ENCODE measurements around the gene LYSMD3. TPM values are rescaled to one million over a fixed set of nuclear protein-coding genes. Genes with fewer than 3 reads are reported as not detected.
A peak's percentile ranks its signal among the peaks of the same experiment; 100 is the strongest.
"Not testable (repeated sequence)": the region's sequence is repeated elsewhere in the genome, so short reads cannot be mapped to it uniquely, and the experiment has no call there.

Gene LYSMD3
- 10 to 100 TPM; 28.6 to 35.6 (median 29.4) TPM for polyA plus RNA-seq (ENCODE audit: insufficient read length in 4 of 4)

GRCh38 chr5:90529194-90529938 lies at the start of gene LYSMD3:
TSS of gene LYSMD3 (minus strand) at chr5:90529584. CDS start at chr5:90525289, 4,295 bp downstream.
- DNase-seq (ENCODE audit: low read depth in 4 of 4, low spot score in 3 of 4): peak; percentile 87 to 92 (median 89)

DNA sequence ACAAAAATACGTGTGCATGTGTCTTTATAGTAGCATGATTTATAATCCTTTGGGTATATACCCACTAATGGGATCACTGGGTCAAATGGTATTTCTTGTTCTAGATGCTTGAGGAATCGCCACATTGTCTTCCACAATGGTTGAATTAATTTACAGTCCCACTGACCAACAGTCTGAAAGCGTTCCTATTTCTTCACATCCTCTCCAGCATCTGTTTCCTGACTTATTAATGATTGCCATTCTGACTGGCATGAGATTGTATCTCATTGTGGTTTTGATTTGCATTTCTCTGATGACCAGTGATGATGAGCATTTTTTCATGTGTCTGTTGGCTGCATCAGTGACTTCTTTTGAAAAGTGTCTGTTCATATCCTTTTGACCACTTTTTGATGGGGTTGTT lies 47.2 kb upstream of the LYSMD3 start:
- not testable (repeated sequence) for DNase-seq (ENCODE audit: low read depth in 4 of 4, low spot score in 3 of 4)

GRCh38 chr5:90575712-90576111 lies 46.3 kb upstream of the LYSMD3 start:
- no peak for DNase-seq (ENCODE audit: low read depth in 4 of 4, low spot score in 3 of 4)

DNA sequence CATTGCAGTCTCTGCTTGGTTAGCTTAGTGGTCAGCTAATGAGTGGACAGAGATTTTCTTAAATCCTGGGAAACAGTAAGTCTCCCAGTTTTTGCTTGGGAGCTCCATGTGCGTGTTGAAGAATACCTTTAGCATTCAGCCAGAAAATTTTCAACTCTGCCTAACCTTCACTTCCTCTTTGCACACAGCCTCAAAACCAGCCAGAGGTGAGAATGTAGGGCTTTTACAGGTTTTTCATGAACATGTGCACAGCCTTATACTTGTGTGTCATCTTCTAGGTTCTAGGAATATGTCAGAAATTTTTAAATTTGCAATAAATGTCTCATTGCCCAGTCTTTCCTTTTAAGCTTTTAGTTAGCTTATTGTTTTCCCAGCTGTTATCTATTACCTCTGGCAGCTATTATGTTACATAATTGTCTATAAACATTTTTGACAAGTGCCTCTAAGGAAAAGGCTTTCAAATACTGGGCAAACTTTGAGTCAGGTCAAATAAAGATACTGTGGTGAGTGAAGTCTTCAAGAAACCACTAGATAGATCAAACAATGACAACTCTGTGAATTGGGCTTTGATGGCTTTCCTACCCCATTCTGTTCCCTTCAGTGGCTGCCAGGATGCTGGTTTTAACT lies 41.9 kb upstream of the LYSMD3 start:
- DNase-seq (ENCODE audit: low read depth in 4 of 4, low spot score in 3 of 4): no peak

GRCh38 chr5:90570034-90570433 lies 40.6 kb upstream of the LYSMD3 start:
- DNase-seq (ENCODE audit: low read depth in 4 of 4, low spot score in 3 of 4): no peak

- DNase-seq (ENCODE audit: low read depth in 4 of 4, low spot score in 3 of 4): no peak
These were observed 39.7 kb upstream of the LYSMD3 start for GRCh38 chr5:90569084-90569483.

- no peak for DNase-seq (ENCODE audit: low read depth in 4 of 4, low spot score in 3 of 4)
These were observed 36.1 kb upstream of the LYSMD3 start for GRCh38 chr5:90565491-90565890.

- no peak for DNase-seq (ENCODE audit: low read depth in 4 of 4, low spot score in 3 of 4)
These were observed 33.7 kb upstream of the LYSMD3 start for GRCh38 chr5:90563108-90563507.

- DNase-seq (ENCODE audit: low read depth in 4 of 4, low spot score in 3 of 4): no peak
These were observed 33.0 kb upstream of the LYSMD3 start for GRCh38 chr5:90562341-90562740.

- DNase-seq (ENCODE audit: low read depth in 4 of 4, low spot score in 3 of 4): no peak
These were observed 32.4 kb upstream of the LYSMD3 start for GRCh38 chr5:90561766-90562165.

DNA sequence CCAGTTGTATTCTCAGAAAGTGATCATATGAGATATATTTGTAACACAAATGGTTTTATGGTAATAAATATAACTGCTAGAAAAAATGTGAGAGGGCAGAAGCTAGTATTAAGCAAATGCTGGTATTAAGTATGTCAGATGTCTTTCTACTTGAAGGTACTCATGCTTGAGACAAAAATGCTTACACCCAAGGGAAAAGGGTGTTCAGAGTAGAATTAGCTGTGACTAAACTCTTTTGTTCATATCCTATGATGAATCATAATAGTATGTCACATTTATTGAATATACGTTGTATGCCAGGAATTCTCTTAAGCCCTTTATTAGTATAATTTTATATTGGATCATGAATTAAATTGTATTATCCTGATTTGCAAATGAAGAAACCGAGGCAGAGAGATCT lies 31.4 kb upstream of the LYSMD3 start:
- no peak for DNase-seq (ENCODE audit: low read depth in 4 of 4, low spot score in 3 of 4)

- peak; percentile 70 to 83 (median 80) for DNase-seq (ENCODE audit: low read depth in 4 of 4, low spot score in 3 of 4)
These were observed 29.2 kb upstream of the LYSMD3 start, which contains the start of gene ADGRV1 for GRCh38 chr5:90558344-90559192. TSS of gene ADGRV1 (plus strand) at chr5:90558797. CDS start at chr5:90558896, 99 bp downstream.

DNA sequence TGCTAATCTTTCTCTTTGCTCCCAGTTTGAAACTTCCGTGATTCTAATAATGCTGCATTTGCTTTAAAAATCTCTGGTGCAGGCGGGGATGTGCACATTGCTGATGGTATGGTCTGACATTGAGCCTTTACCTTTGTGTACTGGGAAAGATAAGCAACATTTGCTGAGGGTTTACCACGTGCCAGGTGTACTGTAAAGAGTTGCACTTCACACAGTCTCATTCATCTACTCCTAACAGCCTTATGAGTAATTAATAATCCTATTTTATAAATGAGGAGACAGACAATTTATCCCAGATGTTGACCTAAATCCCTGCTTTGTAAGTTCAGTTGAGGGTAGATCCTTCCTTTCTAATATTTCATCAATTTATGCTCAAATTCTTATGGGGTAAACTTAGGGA lies 28.5 kb upstream of the LYSMD3 start:
- no peak for DNase-seq (ENCODE audit: low read depth in 4 of 4, low spot score in 3 of 4)

GRCh38 chr5:90557391-90557790 lies 28.0 kb upstream of the LYSMD3 start:
- no peak for DNase-seq (ENCODE audit: low read depth in 4 of 4, low spot score in 3 of 4)

- DNase-seq (ENCODE audit: low read depth in 4 of 4, low spot score in 3 of 4): no peak
These were observed 26.3 kb upstream of the LYSMD3 start for GRCh38 chr5:90555666-90556065.

DNA sequence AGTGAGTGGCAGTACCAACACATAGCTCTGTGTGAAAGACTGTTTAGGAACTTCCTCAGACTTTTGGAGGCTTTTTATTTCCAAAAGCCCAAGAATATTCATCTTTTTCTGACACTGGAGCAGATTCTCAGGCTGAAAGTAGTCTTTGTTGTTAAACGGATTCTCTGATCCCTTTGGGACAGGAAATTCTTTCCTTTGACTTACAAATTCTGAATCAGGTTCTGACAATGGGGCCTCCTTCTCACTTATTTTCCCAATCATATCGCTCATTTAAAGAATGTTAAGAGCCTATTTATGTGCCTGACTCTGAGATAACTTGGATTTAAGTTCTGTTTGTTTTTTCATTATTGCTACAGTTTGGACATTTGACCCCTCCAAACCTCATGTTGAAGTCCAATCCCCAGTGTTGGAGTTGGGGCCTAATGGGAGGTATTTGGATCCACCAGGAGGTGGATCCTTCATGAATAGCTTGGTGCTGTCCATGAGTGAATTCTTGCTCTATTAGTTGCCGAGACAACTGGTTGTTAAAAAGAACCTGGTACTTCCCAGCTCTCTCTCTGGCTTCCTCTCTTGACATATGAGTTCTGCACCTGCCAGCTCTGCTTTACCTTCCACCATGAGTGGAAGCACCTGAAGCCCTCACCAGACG lies 25.1 kb upstream of the LYSMD3 start:
- no peak for DNase-seq (ENCODE audit: low read depth in 4 of 4, low spot score in 3 of 4)

DNA sequence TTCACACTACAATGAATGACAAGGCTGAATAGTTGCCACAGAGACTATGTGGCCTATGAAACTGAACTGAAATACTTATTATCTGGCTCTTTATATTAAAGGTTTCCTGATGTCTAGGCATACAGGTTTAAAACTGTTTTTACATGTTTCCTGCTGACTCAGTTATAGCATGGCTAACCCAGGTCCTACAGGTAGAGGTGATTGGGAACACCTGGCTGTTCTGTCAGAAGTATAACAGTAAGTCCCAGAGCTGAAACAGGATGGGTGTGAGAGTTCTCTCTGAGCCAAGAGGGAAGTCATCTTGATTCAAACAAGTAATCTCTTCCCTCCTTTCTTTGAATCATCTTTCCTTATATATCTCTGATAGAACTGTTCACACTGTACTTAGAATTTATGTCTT lies 24.3 kb upstream of the LYSMD3 start:
- no peak for DNase-seq (ENCODE audit: low read depth in 4 of 4, low spot score in 3 of 4)

GRCh38 chr5:90551376-90551775 lies 22.0 kb upstream of the LYSMD3 start:
- DNase-seq (ENCODE audit: low read depth in 4 of 4, low spot score in 3 of 4): no peak

DNA sequence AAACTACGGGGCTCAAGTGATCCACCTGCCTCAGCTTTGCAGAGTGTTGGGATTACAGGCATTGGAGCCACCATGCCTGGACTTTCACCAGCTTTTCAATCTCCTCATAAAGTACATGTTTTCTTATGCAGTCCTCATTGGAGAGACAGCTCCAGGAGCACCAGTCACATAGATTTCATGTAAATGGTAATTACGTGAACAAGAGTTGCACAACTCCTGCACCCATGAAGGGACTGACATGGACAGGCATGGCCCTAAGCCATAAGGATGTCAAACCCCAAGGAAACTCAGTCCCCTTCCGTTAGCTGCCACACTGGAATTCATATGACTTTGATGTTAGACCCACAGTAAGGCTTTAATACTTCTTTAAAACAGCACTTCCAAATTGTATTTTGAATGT lies 21.6 kb upstream of the LYSMD3 start:
- no peak for DNase-seq (ENCODE audit: low read depth in 4 of 4, low spot score in 3 of 4)

GRCh38 chr5:90549729-90550275 lies 20.4 kb upstream of the LYSMD3 start:
- DNase-seq (ENCODE audit: low read depth in 4 of 4, low spot score in 3 of 4): no peak
